Measurements from ENCODE around the gene GLG1.
A peak's percentile ranks its signal among the peaks of the same experiment; 100 is the strongest.

GLG1 gene

GRCh38 chr16:74492976-74493375, 113.9 kb downstream of the GLG1 start:
- Mint-ChIP-seq H3K36me3 (ENCODE audit: low read depth) (peaks cover 70% of the 10 kb centered on the region), H3K27ac (no peak overlapping the region), H3K4me3 (no peak overlapping the region), H3K9me3 (no peaks in the 10 kb centered on the region), H3K27me3 (ENCODE audit: low read depth, poor library complexity) (no peaks in the 10 kb centered on the region), H3K4me1 (peaks cover 2% of the 10 kb centered on the region)
- DNase-seq = no peak
- no peak for TF ChIP-seq CTCF (IDR thresholded peaks at IDR 0.05)

- no peaks in the 10 kb centered on the region for H3K9me3 Mint-ChIP-seq
- peak overlapping the region; percentile 41 for H3K27ac Mint-ChIP-seq
- DNase-seq = no peak
- peaks cover 72% of the 10 kb centered on the region for H3K36me3 Mint-ChIP-seq (ENCODE audit: low read depth)
- H3K4me3 Mint-ChIP-seq = no peak overlapping the region
- peaks cover 5% of the 10 kb centered on the region for H3K4me1 Mint-ChIP-seq
- no peak for TF ChIP-seq CTCF (IDR thresholded peaks at IDR 0.05)
- H3K27me3 Mint-ChIP-seq (ENCODE audit: low read depth, poor library complexity) = no peaks in the 10 kb centered on the region
These were observed 119.0 kb downstream of the GLG1 start for GRCh38 chr16:74487634-74488495.

- H3K4me1 Mint-ChIP-seq = peaks cover 9% of the 10 kb centered on the region
- no peak overlapping the region for H3K27ac Mint-ChIP-seq
- DNase-seq = no peak
- H3K4me3 Mint-ChIP-seq = no peak overlapping the region
- H3K36me3 Mint-ChIP-seq (ENCODE audit: low read depth) = peaks cover 73% of the 10 kb centered on the region
- H3K27me3 Mint-ChIP-seq (ENCODE audit: low read depth, poor library complexity) = no peaks in the 10 kb centered on the region
- no peak for TF ChIP-seq CTCF (IDR thresholded peaks at IDR 0.05)
- no peaks in the 10 kb centered on the region for H3K9me3 Mint-ChIP-seq
These were observed 121.0 kb downstream of the GLG1 start for GRCh38 chr16:74485916-74486315.

GRCh38 chr16:74480150-74481029, 126.5 kb downstream of the GLG1 start:
- H3K4me1 Mint-ChIP-seq = peaks cover 21% of the 10 kb centered on the region
- peak overlapping the region; percentile 90 for H3K27ac Mint-ChIP-seq
- no peak overlapping the region for H3K4me3 Mint-ChIP-seq
- peaks cover 64% of the 10 kb centered on the region for H3K36me3 Mint-ChIP-seq (ENCODE audit: low read depth)
- H3K27me3 Mint-ChIP-seq (ENCODE audit: low read depth, poor library complexity) = no peaks in the 10 kb centered on the region
- no peak for TF ChIP-seq CTCF (IDR thresholded peaks at IDR 0.05)
- no peaks in the 10 kb centered on the region for H3K9me3 Mint-ChIP-seq
- peak; percentile 13 for DNase-seq

- no peak for TF ChIP-seq CTCF (IDR thresholded peaks at IDR 0.05)
- peaks cover 21% of the 10 kb centered on the region for H3K4me1 Mint-ChIP-seq
- no peak overlapping the region for H3K4me3 Mint-ChIP-seq
- H3K9me3 Mint-ChIP-seq = no peaks in the 10 kb centered on the region
- peaks cover 59% of the 10 kb centered on the region for H3K36me3 Mint-ChIP-seq (ENCODE audit: low read depth)
- no peaks in the 10 kb centered on the region for H3K27me3 Mint-ChIP-seq (ENCODE audit: low read depth, poor library complexity)
- DNase-seq = no peak
- no peak overlapping the region for H3K27ac Mint-ChIP-seq
These were observed 129.7 kb downstream of the GLG1 start for GRCh38 chr16:74477226-74477625.
